ENCODE measurements around the gene UNC5C.

DNA sequence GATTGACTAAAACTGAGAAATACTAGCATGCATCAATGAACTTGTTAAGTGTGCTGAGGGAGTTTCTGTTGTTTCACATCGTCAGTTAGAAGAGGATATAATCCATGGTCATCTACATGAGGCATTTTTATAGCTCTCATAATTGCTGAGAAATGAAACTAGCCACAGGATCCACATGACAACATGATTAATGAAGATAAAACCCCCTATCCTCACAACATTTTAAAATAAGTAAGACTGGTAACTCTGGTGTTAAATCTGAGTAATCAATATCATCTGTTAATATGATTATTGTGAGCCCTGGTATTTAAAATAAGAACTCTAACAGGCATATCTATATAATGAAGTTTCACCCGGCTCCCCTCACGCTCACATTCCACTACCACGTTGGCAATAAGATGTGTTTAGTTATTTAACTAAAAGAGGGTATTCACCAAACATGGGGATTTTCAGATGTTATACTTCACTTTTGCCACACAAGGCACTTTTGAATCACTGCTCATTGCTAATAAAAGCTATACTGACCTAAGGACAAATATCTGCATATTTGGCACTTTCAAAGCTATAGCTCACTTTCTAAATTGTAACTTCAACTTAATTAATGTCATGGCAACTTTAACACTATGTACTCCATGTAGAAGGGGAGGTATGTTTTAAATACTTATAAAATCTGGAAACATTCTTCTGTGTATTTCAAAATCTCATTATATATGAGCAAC is 6.7 kb downstream of the UNC5C start:
- TF ChIP-seq CTCF (IDR thresholded peaks at IDR 0.05) (no peak), POLR2A (IDR thresholded peaks at IDR 0.05) (no peak)
